T47D (cell line): ENCODE measurements around the gene SH2D7.
A peak's percentile ranks its signal among the peaks of the same experiment; 100 is the strongest.

ENCODE experiments used
- DNase-seq, 2 experiments: peaks; one replicate each; pipeline versions ENCODE4 v3.0.0 to v3.0.0-alpha.2; 2011 to 2012; ENCODE audit warnings: low read depth in 1 of 2, low spot score in 1 of 2
- JUND ChIP-seq: IDR thresholded peaks from 2 replicates; pipeline ENCODE4 v1.6.1; 2012; ENCODE audit warnings: low read depth
- in situ Hi-C: cut with HindIII; loops from 2 replicates; pipeline ENCODE4 v1.10.0; 2016; ENCODE audit warnings: low sequenced_read_pairs, low pct_unique_long_range_greater_than_20kb

The SH2D7 gene

GRCh38 chr15:78054518-78054917 lies 37.8 kb upstream of the SH2D7 start:
- DNase-seq: no peak
- in situ Hi-C loops: no loop called here
- no peak for TF ChIP-seq JUND

- DNase-seq: no peak
- no peak for TF ChIP-seq JUND
- in situ Hi-C loops: no loop called here
These were observed 37.4 kb upstream of the SH2D7 start for GRCh38 chr15:78054966-78055365.

DNA sequence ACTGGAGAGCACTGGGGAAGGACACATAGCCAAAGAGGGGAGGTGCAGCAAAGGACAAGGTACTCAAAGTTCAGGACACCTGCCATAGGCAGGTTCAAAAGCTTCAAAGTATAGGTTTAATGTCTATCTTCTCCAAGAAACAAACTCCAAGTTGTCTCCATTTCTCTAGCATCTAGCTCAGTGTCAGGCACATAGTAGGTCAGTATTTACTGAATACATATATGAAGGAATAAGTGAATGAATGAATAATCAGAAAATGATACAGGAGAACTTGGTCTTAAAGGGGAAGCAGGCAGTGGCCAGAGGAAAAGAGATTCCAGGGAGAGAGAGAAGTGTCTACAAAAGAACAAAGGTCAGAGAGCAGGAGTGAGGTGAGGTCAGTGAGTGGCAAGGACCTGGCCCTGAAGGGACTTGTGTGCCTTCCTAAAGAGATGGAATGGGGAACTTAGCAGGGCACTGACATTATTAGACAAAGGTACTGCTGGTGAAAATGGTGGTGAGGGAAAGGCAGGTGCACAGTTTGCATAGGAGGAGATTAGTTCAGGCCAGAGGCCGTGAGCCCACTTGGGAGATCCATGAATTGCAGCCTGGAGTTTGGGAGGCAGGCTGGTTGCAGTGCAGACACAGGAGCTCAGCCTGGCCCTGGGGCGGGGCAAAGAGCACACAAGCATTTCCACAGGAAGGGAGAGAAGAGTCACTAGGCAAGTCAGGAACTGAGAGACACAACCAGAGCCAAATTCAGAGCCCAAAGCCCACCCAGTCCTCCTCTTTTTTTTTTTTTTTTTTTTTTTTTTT lies 36.2 kb upstream of the SH2D7 start:
- DNase-seq: no peak
- TF ChIP-seq JUND: no peak
- in situ Hi-C loops: no loop called here

- TF ChIP-seq JUND: no peak
- no peak for DNase-seq
- in situ Hi-C loops: no loop called here
These were observed 35.6 kb upstream of the SH2D7 start for GRCh38 chr15:78056714-78057269.

DNA sequence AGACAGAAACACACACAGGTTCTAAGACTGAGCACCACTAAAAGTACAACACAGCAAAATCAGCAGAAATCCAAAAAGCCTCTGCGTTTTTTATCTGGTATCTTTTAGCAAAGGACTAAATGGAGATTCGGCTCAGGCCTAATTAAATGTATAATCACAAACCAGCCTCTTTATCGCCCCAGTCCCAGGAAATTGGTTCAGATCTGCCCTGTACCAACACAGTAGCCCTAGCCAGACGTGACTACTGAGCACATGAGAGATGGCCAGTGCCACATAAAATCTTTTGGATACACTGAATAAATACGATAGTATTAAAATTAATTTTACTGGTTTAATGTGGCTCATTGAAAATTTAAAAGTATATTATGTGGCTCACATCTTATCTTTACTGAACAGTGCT lies 34.6 kb upstream of the SH2D7 start:
- no peak for DNase-seq
- TF ChIP-seq JUND: no peak
- in situ Hi-C loops: no loop called here

GRCh38 chr15:78058401-78058935 lies 33.9 kb upstream of the SH2D7 start:
- in situ Hi-C loops: no loop called here
- no peak for TF ChIP-seq JUND
- DNase-seq: no peak

DNA sequence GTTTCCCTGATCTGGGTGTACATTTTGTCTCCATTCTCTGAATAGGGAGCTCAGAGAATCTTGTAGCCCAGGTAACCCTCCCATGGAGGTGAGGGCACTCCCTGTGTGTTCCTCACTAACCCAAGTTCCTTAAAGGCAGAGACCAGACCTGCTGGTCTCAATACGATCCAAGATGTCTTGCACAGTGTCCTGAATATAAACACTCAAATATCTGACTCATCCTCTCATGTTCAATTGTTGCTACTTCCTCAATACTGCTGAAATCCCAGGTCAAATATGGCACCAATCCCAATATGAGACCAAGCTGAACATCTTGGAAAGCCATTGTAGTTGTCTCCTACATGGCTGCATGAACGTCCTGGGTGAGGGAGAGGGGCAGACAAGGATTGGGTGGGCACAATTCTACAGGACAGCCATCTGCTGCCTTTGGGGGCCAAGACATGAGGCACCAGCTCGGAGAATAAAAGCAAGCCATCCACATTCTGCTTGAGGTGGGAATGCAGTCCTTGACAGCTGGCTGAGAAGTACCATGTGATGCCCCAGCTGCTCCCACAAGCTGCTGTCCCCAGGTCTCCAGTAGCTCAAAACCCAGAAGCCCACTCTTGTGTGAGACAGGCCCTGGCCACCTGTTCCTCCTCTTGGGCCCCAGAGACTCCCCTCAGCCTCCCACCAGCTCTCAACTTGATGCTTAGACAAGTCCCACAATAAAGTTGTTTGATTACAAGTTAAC lies 33.1 kb upstream of the SH2D7 start:
- no peak for DNase-seq
- TF ChIP-seq JUND: no peak
- in situ Hi-C loops: no loop called here

GRCh38 chr15:78060232-78060631 lies 32.1 kb upstream of the SH2D7 start:
- in situ Hi-C loops: no loop called here
- TF ChIP-seq JUND: no peak
- DNase-seq: no peak

DNA sequence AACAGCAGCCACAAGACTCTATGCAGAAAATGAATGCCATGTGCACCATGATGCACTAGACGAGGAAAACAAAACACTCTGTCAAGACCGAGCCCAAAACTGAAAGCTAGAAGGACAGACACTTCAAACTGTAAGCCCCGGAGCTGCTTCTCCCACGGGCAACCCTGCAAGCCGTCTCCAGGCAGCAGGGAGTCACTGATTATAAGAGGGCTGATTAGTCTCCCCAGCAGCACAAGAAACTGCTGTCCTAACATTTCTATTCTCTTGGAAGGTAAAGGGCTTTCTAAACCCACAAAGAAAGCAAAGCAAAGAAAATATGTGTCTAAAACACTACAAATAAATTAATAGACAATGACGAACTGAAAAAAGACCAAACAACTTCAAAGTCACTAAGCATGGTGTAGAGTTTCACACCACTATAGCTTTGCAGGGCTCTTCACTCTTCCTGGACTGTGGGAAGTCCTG lies 30.4 kb upstream of the SH2D7 start:
- TF ChIP-seq JUND: no peak
- in situ Hi-C loops: no loop called here
- no peak for DNase-seq

DNA sequence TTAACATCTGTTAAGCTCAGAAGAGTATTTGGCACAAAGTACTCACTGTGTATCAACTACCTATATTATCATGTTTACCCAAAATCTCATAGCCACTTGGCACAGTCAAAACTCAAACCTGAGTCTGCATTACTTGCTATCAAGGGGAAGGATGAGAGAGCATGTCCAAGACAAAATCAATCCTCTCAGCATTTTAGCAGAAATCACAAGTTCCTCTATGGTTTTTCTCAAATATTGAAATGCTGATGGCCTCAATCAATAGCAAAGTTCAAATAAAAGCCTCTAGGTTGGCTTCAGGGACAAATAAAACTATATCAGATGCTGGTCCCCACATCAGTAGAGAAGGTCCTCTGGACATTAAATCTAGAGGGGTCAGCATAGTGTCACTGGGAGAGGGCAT lies 29.1 kb upstream of the SH2D7 start:
- DNase-seq: no peak
- in situ Hi-C loops: no loop called here
- no peak for TF ChIP-seq JUND

GRCh38 chr15:78063970-78064385 lies 28.4 kb upstream of the SH2D7 start:
- no peak for TF ChIP-seq JUND
- in situ Hi-C loops: no loop called here
- no peak for DNase-seq

DNA sequence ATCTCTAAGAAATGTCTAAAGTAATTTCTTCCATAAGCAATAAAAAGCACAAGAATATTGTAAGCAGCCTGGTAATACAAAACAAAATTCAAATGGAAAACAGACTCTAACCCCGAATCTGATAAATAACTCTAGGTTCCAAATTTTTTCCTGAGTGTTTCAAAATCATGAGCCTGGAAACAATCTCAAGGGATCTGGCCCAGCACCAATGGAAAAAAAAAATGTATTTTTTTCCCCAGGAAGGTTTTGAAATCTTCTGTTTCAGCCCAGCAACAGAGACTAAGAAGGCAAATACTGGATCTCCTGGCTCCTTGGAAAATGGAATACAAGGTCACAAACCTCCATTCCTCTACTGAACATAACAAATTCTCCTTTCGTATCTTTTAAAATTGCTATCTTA lies 27.8 kb upstream of the SH2D7 start:
- TF ChIP-seq JUND: no peak
- in situ Hi-C loops: no loop called here

GRCh38 chr15:78065284-78065872 lies 27.0 kb upstream of the SH2D7 start:
- DNase-seq: peak in 1 of 2 experiments; percentile 62
- in situ Hi-C loops: no loop called here
- no peak for TF ChIP-seq JUND

More for the DNA sequence above, 27.8 kb upstream of the SH2D7 start:
- DNase-seq: no peak
